Fibroblast of peridontal ligament (primary cell): ENCODE measurements around the gene NACA2.
"Not testable (repeated sequence)": the region's sequence is repeated elsewhere in the genome, so short reads cannot be mapped to it uniquely, and the experiment has no call there.

Experiments
- DNase-seq: peaks from one replicate; pipeline ENCODE4 v3.0.0-alpha.2; 2010; ENCODE audit errors: extremely low read depth

Gene NACA2

DNA sequence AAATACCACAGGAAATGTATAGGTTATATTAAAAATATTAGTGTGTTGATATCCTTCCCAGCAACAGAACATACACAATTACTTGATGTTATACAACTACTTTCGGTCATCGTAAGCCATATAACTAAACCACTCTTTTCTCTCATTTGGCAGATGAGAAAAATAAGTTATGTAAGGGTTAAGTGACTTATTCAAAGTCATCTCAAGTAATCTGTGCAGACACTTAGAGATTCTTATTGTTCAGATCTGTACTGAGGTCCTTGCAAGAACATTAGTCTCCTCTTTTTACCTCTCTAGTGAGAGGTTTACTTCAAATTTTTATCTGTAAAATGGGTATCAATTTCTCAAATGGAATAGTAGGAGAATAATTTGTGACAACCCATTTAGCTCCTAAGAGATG is 15.0 kb downstream of the NACA2 start:
- DNase-seq, result no peak

DNA sequence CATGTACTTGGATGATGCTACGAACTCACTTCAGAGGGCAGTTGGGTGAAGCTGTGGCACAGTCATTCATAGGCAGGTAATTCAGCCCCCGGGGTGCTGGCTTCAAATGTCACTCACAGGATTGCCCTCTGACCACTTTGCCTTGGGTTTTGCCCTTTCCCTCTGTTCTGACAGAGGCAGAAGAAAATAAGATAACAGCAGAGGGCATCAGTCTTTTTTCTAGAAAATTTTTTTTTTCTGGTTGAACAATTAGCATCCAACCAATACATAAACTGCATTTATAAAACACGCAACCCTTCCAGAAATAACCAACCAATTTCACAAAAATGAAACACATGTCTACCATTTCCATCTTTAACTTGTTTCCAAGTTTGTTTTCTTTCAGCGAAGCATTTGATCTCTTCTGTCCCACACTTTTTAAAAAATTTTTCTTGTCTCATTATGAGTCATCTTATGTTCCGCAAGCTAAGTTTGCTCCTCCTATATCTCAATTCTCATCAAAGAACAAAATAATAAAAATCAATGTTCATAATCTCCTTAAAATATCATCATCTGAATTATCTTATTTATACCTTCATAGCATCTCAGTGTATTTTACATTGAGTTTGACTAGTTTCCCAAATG is 15.6 kb downstream of the NACA2 start:
- DNase-seq, result peak; percentile 29

GRCh38 chr17:61574542-61575351 is 16.3 kb downstream of the NACA2 start:
- peak; percentile 79 for DNase-seq

- not testable (repeated sequence) for DNase-seq
Observed at GRCh38 chr17:61572547-61572946, 18.5 kb downstream of the NACA2 start.

DNA sequence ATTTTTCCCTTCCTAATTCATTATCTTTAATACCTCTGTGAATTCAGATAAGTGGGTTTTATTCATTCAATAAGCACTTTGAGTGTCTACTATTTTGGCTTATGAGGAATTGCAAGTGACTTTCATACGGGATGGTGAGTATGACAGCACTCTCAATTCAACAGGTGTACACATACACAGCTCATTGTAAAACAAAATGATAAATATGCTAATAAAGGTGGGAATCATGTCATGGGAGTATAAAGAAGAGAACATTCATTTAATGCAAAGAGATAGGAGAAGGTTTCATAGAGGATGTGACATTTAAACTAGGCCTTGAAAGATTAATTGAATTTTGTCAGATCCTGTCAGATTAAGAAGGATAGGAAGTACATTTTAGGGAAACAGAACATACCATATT is 19.4 kb downstream of the NACA2 start:
- no peak for DNase-seq

DNA sequence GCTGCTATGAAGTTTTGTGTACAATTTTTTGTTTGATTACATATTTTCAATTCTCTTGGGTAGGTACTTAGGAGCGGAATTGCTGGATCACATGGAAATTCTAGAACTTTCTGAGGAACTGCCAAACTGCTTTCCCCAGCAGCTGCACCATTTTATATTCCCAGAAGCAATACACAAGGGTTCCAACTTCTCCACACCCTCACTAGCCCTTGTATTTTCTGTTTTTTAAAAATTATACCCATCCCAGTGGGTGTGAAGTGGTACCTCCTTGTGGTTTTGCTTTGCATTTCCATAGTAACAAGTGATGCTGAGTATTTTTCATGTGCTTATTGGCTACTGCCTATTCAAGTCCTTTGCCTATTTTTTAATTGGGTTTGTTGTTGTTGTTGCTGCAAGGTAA is 20.9 kb downstream of the NACA2 start:
- peak; percentile 45 for DNase-seq

GRCh38 chr17:61569525-61569924 is 21.5 kb downstream of the NACA2 start:
- DNase-seq, result not testable (repeated sequence)

DNA sequence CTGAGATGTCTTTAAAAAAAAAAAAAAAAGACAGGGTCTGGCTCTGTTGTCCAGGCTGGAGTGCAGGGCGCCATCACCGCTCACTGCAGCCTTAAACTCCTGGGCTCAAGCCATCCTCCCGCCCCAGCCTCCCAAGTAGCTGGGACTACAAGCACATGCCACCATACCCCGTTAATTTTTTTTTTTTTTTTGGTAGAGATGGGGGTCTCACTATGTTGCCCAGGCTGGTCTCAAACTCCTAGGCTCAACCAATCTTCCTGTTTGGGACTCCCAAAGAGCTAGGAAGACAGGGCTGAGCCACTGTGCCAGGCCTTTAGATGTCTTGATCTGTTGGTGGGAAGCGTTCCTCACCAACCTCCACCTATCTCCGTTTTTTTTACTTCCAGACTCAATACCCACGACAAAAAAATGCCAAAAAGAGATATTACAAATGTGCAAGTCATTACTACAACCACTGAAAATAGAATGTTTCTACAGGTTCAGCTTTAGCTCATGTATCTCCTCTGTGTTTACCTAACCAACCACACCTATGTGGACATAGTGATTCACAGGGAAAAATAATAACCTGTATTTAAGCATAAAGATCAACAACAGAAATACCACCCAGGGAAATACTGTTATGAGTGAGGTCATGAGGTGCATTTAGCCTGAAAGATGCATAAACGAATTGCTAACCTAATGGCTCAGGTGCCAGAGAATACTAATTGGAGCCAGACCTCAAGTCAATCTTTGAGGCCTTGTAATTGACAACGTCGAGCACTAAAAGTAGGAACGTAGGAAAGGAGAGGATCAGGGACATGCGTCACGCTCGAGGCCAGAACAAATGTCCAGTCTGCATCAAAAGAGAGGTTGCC is 22.6 kb downstream of the NACA2 start:
- DNase-seq, result no peak

DNA sequence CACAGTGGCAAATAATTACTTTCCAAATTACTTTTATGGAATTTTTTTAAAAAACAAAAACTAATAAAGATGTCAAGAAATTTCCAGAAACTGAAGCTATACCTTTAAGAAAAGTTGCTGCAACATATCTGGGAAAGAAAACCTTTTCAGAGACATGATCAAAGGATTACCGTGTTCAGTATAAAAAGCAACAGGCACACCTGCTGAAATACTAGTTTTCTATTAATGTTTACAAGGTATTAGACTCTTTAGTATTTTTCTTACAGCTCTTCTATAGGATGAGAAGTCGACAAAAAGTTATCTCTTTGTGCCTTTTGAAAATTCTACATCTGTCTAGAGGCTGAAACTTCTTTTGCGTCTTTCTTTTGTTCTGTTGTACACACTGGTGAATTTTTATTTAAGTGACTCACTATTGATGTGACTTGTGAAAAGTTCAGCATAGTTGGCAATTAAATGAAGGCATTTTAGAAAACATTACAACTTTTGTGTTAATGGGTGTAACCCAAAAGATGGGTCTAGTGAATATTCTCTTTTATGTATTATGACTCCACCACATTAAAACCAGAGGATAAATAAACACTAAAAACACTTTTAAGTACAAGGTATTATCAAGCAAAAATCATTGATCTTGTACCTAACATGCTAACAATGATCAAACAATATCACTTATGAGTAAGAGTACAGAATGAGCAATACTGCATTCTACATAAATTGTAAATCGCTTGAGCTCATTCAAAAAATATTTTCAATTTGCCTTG is 23.8 kb downstream of the NACA2 start:
- DNase-seq, result no peak

- not testable (repeated sequence) for DNase-seq
Observed at GRCh38 chr17:61566448-61566847, 24.6 kb downstream of the NACA2 start.

DNA sequence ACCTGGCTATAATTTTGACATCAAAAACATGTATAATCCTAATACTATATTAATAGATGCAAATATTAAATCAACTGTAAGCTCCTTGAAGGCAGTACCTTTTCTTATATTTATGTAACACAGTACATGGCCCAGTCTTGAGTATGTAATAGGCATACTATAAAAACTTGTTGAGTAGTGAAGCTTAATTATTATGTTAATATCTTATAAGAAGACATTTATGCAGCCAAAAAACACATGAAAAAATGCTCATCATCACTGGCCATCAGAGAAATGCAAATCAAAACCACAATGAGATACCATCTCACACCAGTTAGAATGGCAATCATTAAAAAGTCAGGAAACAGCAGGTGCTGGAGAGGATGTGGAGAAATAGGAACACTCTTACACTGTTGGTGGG is 25.2 kb downstream of the NACA2 start:
- not testable (repeated sequence) for DNase-seq

DNA sequence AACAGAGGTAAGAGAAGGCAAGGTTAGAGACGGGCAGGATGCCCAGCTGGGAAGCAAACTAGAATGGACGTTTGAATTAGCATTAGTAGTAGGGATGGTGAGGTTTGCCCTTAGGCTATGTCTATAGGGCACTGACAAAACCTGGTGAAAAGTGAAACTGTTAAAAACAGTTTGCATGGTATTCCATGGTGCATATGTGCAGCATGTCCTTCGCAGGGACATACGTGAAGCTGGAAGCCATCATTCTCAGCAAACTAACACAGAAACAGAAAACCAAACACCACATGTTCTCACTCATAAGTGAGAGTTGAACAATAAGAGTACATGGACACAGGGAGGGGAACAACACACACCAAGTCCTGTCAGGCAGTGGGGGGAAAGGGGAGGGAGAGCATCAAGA is 25.8 kb downstream of the NACA2 start:
- DNase-seq, result no peak

- no peak for DNase-seq
Observed at GRCh38 chr17:61562287-61562686, 28.7 kb downstream of the NACA2 start.

- DNase-seq, result no peak
Observed at GRCh38 chr17:61561354-61561753, 29.7 kb downstream of the NACA2 start.

DNA sequence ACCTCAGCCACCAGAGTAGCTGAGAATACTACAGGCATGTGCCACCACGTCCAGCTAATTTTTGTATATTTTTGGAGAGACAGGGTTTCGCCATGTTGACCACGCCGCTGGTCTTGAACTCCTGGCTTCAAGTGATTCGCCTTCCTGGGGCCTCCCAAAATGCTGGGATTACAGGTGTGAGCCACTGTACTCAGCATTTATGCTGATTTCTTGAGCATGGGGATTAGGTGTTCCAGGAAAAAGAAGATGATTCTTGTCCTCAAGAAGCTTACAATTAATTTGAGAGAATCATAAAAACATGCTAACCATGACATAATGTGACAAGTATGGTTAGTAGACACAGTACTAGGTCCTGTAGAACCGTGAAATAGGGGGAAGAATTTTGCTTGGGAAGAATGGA is 30.9 kb downstream of the NACA2 start:
- no peak for DNase-seq

DNA sequence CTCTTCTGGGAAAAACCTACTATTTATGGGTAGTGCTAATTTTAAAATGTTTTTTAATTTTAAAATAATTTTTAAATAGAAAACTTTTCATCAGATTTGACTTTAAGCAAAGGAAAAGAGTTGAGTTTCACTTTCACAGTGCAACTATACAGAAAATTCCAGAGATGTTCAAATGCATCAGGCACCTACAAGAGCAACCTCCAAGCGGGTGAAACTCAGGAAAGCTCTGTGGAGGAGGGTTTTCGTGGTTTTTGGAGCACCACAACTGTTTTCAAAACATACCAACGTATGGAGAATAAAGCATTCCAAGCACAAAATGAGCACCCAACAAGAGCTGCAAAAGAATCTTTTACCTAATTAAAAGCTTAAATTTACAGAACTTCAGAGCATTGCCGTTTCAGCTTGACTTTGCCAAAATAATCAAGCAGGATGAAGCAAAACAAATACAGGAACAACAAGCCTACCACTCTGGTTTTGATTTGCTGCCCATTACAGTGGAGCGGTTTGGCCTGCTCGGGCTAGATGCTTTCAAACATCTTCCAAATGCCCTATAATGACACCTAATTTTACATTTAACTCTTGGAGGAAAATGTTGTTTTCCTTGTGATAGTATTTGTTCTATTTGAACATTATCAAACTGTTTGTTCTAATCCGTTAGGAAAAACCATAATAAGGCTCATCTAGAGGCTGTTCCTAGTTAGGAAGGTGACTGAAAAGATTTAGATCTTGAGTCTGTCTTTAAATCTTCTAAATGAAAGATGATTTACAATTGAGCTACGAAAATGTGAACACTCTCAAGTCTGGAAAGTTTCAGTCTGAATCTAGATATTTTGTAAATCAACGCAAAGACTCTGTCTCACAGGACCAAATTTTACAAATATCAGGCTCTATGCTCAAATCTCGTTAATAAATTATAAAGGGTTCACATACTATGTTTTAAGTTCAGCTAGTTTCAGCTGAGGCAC is 34.5 kb downstream of the NACA2 start:
- peak; percentile 46 for DNase-seq

- DNase-seq, result no peak
Observed at GRCh38 chr17:61555127-61555566, 35.9 kb downstream of the NACA2 start.

GRCh38 chr17:61554209-61554608 is 36.8 kb downstream of the NACA2 start:
- no peak for DNase-seq

DNA sequence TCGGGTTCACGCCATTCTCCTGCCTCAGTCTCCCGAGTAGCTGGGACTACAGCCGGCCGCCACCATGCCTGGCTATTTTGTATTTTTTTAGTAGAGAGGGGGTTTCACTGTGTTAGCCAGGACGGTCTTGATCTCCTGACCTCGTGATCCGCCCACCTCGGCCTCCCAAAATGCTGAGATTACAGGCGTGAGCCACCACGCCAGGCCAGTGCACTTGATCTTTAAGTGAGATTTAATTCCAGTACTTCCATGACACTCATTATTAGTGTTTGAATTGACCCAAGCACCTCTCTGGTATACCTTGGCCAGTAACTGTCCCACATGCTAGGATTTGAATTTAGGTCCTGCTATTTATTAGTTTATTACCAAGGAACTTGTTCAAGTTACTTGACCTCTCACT is 38.5 kb downstream of the NACA2 start:
- DNase-seq, result not testable (repeated sequence)

DNA sequence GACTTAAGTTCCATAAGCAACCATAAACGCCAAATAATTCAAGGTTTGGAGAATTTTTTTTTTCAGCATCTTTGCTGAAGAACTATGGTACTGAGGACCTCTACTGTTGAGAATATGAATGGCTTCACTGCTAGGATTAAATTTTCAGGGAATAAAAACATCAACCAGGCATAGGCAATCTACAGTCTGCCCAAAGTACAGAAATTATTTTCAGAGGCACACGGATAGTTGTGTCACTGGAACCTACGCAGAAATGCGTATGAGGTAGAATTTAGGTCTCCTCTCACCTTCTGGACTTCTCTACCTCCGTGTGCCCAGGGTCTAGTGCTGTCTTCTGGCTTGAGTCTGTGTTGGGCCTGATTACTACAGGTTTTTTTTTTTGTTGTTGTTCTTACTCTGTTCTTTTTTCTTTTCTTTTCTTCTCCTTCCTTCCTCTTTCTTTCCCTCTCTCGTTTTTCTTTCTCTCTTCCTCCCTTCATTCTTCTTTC is 39.7 kb downstream of the NACA2 start:
- DNase-seq, result peak; percentile 80
